Activated B cell treated with CpG ODN at 0.5 μM for 24 hours (primary cell): ENCODE results near the gene GPD1. TPM values are rescaled to one million over a fixed set of nuclear protein-coding genes. Genes with fewer than 3 reads are reported as not detected.
A peak's percentile ranks its signal among the peaks of the same experiment; 100 is the strongest.

Source experiments
- ATAC-seq: fragments of 200-7000 bp; cut with Tn5 transposase; one replicate; pipeline ENCODE4 v1.10.0; 2021; ENCODE audit warnings: low read depth, mild to moderate bottlenecking, moderate library complexity
- CTCF ChIA-PET: fragments of 350-600 bp; sonication (Branson Sonifier 250); formaldehyde crosslinking; loops from one replicate; lab custom pipeline; 2021; ENCODE audit warnings: antibody characterized with exemption; lab: Charles Lee
- POLR2A ChIA-PET: fragments of 350-600 bp; sonication (Branson Sonifier 250); formaldehyde crosslinking; loops from one replicate; lab custom pipeline; 2021; ENCODE audit warnings: antibody characterized with exemption; lab: Charles Lee
- DNase-seq: peaks from one replicate; pipeline ENCODE4 v3.0.0; 2022
- H3K27ac Mint-ChIP-seq: one replicate; pipeline ENCODE4 v1.8.0; 2020; ENCODE audit warnings: mixed read lengths
- H3K27me3 Mint-ChIP-seq: one replicate; pipeline ENCODE4 v1.8.0; 2021; ENCODE audit warnings: mixed read lengths
- H3K36me3 Mint-ChIP-seq: one replicate; pipeline ENCODE4 v1.8.0; 2021; ENCODE audit warnings: low read depth, mixed read lengths
- H3K4me1 Mint-ChIP-seq: one replicate; pipeline ENCODE4 v1.8.0; 2021; ENCODE audit warnings: mixed read lengths
- H3K4me3 Mint-ChIP-seq: one replicate; pipeline ENCODE4 v1.8.0; 2020; ENCODE audit warnings: mild to moderate bottlenecking, mixed read lengths
- H3K9me3 Mint-ChIP-seq: one replicate; pipeline ENCODE4 v1.8.0; 2020; ENCODE audit warnings: mixed read lengths
- CTCF ChIP-seq: fragments of 200-600 bp; IDR thresholded peaks from one replicate; pipeline ENCODE4 v1.8.0; 2022; ENCODE audit warnings: antibody characterized with exemption, mild to moderate bottlenecking
- intact Hi-C: fragments of 100-400 bp; cut with micrococcal nuclease; formaldehyde crosslinking; loops from one replicate; pipeline ENCODE4 v1.15.1; 2024
- total RNA-seq: library from RNA; stranded (reverse); gene quantifications from 2 replicates; pipeline ENCODE4 v1.2.3, GENCODE V29; 2022

Gene GPD1
- total RNA-seq, 1 donor from 2014 or later: 0.60 TPM

DNA sequence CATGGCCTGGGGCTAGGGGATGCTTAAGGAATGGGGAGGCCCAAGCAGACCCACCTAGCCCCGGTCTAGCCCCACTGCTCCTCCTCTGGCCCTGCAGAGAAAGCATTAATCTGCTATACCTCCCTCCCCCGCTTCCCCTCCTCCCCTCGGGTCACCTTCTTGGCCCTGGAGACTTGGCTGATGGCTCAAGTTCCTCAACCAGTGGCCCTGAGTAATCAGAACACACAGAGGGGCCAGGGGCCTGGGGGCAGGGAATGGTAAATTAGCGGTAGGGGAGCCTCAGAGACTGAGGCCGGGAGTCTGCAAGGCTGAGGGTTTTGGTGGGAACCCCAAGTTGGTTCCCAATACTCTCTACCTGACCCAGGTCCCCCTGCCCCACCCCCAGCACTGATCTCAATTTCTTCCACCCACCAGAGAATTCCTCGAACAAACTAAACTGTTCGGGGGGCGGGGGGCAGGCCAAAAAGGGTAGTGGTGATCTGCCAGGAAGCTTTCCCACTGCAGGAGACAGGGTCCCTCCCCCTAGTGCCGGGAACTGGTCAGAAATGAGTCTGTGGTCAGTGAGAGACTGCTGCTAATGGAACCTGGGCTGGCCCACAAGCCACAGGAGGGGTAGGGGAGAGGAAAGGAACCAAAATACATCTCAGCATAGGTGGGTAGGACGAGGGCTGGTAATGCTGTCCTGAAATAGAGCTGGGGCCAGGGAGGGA lies 31.5 kb upstream of the GPD1 start:
- intact Hi-C loops: loop anchor here (5.0 to 10.0 kb wide), 3 partner anchors 35 to 562 kb away; no protein-coding TSS in a partner anchor
- no peak for ATAC-seq
- H3K27ac Mint-ChIP-seq: no peak overlapping the region

GRCh38 chr12:50073206-50073605 lies 30.6 kb upstream of the GPD1 start:
- Mint-ChIP-seq H3K4me1 (peaks cover 4% of the 10 kb centered on the region), H3K36me3 (no peaks in the 10 kb centered on the region), H3K9me3 (no peaks in the 10 kb centered on the region), H3K27ac (no peak overlapping the region), H3K4me3 (no peak overlapping the region), H3K27me3 (peaks cover 14% of the 10 kb centered on the region)
- ATAC-seq (no peak), DNase-seq (no peak)
- POLR2A ChIA-PET: no interaction called here
- intact Hi-C loops: loop anchor here (5.0 to 10.0 kb wide), 3 partner anchors 36 to 562 kb away; no protein-coding TSS in a partner anchor
- CTCF ChIA-PET: interaction anchor here (1.3 to 3.7 kb wide), 5 partner anchors 11 to 242 kb away, joined by 3 to 37 read pairs (median 6); partner anchors contain the start of gene SMARCD1
- no peak for TF ChIP-seq CTCF

More for the DNA sequence above, 31.5 kb upstream of the GPD1 start:
- no peak for DNase-seq
- Mint-ChIP-seq H3K36me3 (no peaks in the 10 kb centered on the region), H3K27me3 (peaks cover 11% of the 10 kb centered on the region), H3K4me3 (no peak overlapping the region), H3K9me3 (no peaks in the 10 kb centered on the region), H3K4me1 (peaks cover 4% of the 10 kb centered on the region)
- TF ChIP-seq CTCF: no peak
- CTCF ChIA-PET: interaction anchor here (1.4 to 3.7 kb wide), 3 partner anchors 95 to 105 kb away, joined by 3 to 37 read pairs (median 9); partner anchors contain the start of gene CERS5
- POLR2A ChIA-PET: interaction anchor here (0.6 kb wide), 1 partner anchor 837 kb away, joined by 4 read pairs; no protein-coding TSS in a partner anchor

- Mint-ChIP-seq H3K27ac (no peak overlapping the region), H3K27me3 (peaks cover 14% of the 10 kb centered on the region), H3K4me1 (peaks cover 4% of the 10 kb centered on the region), H3K9me3 (no peaks in the 10 kb centered on the region), H3K4me3 (no peak overlapping the region), H3K36me3 (no peaks in the 10 kb centered on the region)
- ATAC-seq: no peak
- ChIA-PET CTCF (interaction anchor here (0.9 to 3.7 kb wide), 8 partner anchors 10 to 241 kb away, joined by 3 to 37 read pairs (median 6); partner anchors contain the start of gene SMARCD1), POLR2A (no interaction called here)
- TF ChIP-seq CTCF: no peak
- no peak for DNase-seq
- intact Hi-C loops: loop anchor here (2.0 to 10.0 kb wide), 4 partner anchors 36 to 561 kb away; partner anchors contain the start of gene CERS5
Measured at GRCh38 chr12:50073712-50074111, 30.1 kb upstream of the GPD1 start.

DNA sequence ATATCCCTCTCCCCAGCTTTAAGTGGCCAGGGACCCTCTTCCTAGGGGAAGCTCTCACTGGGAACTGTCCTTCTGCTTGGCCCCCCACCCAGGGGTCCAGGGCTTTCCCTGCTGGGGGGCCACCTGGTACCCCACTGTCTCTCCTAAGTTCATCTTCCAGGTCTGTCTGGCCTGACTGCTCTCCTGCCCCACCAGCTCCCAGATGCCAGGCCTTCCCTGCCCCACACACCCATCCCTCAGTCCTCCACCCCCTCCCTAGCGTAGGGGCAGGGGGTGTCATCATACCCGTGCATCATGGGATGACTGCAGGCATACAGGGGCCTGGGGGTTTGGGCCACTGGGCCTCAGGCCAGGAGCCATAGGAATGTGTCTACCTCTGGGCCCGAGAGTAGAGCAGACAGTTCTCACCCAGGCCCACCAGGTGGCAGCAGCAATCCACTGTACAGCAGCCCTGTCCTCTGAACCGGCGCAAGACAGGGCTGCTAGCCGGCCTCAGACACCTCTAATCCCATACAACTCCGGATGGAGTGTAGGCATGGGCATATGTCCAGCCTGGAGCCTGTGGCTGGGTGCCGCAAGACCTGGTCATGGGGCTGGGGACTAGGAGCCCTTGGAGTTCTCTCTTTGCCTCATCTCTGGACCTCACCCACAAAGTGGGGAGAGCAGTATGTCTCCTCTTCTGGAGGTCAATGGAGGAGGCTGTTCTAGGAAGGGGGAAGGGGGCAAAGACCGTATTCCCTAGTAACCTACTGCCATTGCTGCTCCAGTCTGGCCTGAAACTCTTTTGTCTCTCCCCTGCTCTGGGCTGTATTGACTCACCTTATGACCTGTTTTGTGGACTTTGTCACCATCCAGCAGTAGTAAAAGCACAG lies 28.6 kb upstream of the GPD1 start:
- Mint-ChIP-seq H3K4me1 (peaks cover 4% of the 10 kb centered on the region), H3K4me3 (no peak overlapping the region), H3K27me3 (peaks cover 15% of the 10 kb centered on the region), H3K27ac (no peak overlapping the region), H3K36me3 (no peaks in the 10 kb centered on the region), H3K9me3 (no peaks in the 10 kb centered on the region)
- ChIA-PET POLR2A (interaction anchor here (0.7 kb wide), 1 partner anchor 209 kb away, joined by 3 read pairs; no protein-coding TSS in a partner anchor), CTCF (interaction anchor here (0.9 to 3.7 kb wide), 9 partner anchors 9 to 240 kb away, joined by 3 to 37 read pairs (median 5); partner anchors contain the start of genes COX14 and SMARCD1)
- peak; percentile 81 for DNase-seq
- peak; percentile 98 for ATAC-seq
- TF ChIP-seq CTCF: peak; percentile 53
- intact Hi-C loops: loop anchor here (1.0 to 10.0 kb wide), 7 partner anchors 10 to 560 kb away; partner anchors contain the start of genes CERS5 and SMARCD1
